Astrocyte (in vitro differentiated cells and primary cell): ENCODE results near the gene COL6A1. TPM values are rescaled to one million over a fixed set of nuclear protein-coding genes. Genes with fewer than 3 reads are reported as not detected.
A peak's percentile ranks its signal among the peaks of the same experiment; 100 is the strongest.

ENCODE experiments used
- DNase-seq: peaks from one replicate; pipeline ENCODE4 v3.0.0-alpha.2; 2010; ENCODE audit warnings: low read depth
- FAIRE-seq: peaks from 2 replicates; lab custom pipeline; 2011; peaks lifted over from hg19 to GRCh38; lab: Jason Lieb, UNC
- H2AFZ ChIP-seq: 2 replicates; pipeline ENCODE4 v1.6.0; 2012; ENCODE audit warnings: low read depth, low read length, inconsistent platforms
- H3K27ac ChIP-seq: 2 replicates; pipeline ENCODE4 v1.5.1; 2011; ENCODE audit warnings: low read depth, low read length, inconsistent platforms
- H3K27me3 ChIP-seq: 2 replicates; pipeline ENCODE4 v1.6.0; 2011; ENCODE audit warnings: low read length, inconsistent platforms; ENCODE audit not compliant: insufficient read depth
- H3K36me3 ChIP-seq: 2 replicates; pipeline ENCODE4 v1.5.1; 2011; ENCODE audit warnings: low read length, inconsistent platforms; ENCODE audit not compliant: insufficient read depth
- H3K4me1 ChIP-seq: 2 replicates; pipeline ENCODE4 v1.5.1; 2011; ENCODE audit warnings: low read length, inconsistent platforms; ENCODE audit not compliant: insufficient read depth
- H3K4me2 ChIP-seq: 2 replicates; pipeline ENCODE4 v1.6.0; 2012; ENCODE audit warnings: low read length, inconsistent platforms
- H3K4me3 ChIP-seq: 2 replicates; pipeline ENCODE4 v1.5.1; 2011; ENCODE audit warnings: low read depth, mild to moderate bottlenecking, low read length, inconsistent platforms; ENCODE audit not compliant: insufficient read depth
- H3K79me2 ChIP-seq: 2 replicates; pipeline ENCODE4 v1.6.0; 2012; ENCODE audit warnings: mild to moderate bottlenecking, low read length, inconsistent platforms; ENCODE audit not compliant: insufficient read depth
- H3K9ac ChIP-seq: 2 replicates; pipeline ENCODE4 v1.6.0; 2012; ENCODE audit warnings: mild to moderate bottlenecking, low read length, inconsistent platforms
- H3K9me3 ChIP-seq: 2 replicates; pipeline ENCODE4 v1.5.1; 2012; ENCODE audit warnings: low read depth, mild to moderate bottlenecking, low read length, inconsistent platforms; ENCODE audit not compliant: insufficient read depth
- H4K20me1 ChIP-seq: 2 replicates; pipeline ENCODE4 v1.6.0; 2012; ENCODE audit warnings: low read length, inconsistent platforms; ENCODE audit not compliant: insufficient read depth
- H3K27ac Mint-ChIP-seq: one replicate; pipeline ENCODE4 v1.8.0; 2021; ENCODE audit warnings: mild to moderate bottlenecking, mixed read lengths; ENCODE audit not compliant: unreplicated experiment
- H3K27me3 Mint-ChIP-seq: one replicate; pipeline ENCODE4 v1.8.0; 2021; ENCODE audit warnings: low read depth, mixed read lengths; ENCODE audit not compliant: unreplicated experiment
- H3K36me3 Mint-ChIP-seq: one replicate; pipeline ENCODE4 v1.8.0; 2021; ENCODE audit warnings: low read depth, mixed read lengths; ENCODE audit not compliant: unreplicated experiment
- H3K4me1 Mint-ChIP-seq: one replicate; pipeline ENCODE4 v1.8.0; 2021; ENCODE audit warnings: low read depth, mixed read lengths; ENCODE audit not compliant: unreplicated experiment
- H3K4me3 Mint-ChIP-seq: one replicate; pipeline ENCODE4 v1.8.0; 2021; ENCODE audit warnings: mild to moderate bottlenecking, moderate library complexity, mixed read lengths; ENCODE audit not compliant: unreplicated experiment
- H3K9me3 Mint-ChIP-seq: one replicate; pipeline ENCODE4 v1.8.0; 2021; ENCODE audit warnings: mild to moderate bottlenecking, mixed read lengths; ENCODE audit not compliant: unreplicated experiment
- EZH2 ChIP-seq: IDR thresholded peaks from 2 replicates; pipeline ENCODE4 v1.6.1; 2012; ENCODE audit warnings: mild to moderate bottlenecking, low read length, inconsistent platforms; ENCODE audit not compliant: insufficient read depth
- total RNA-seq: library from RNA; stranded (reverse); gene quantifications from 2 replicates; pipeline ENCODE4 v1.2.1, GENCODE V29; 2021
- TF ChIP-seq, protein P1 (sequence below): IDR thresholded peaks from 2 replicates; pipeline ENCODE4 v1.5.1; 2011; ENCODE audit warnings: low read depth, mild to moderate bottlenecking, inconsistent platforms, low read length, moderate library complexity; ENCODE audit not compliant: insufficient read depth

Gene COL6A1
- total RNA-seq, 1 donor from 2014 or later = 131 TPM

- Histone ChIP-seq H3K79me2 (peaks cover 7% of the 10 kb centered on the region), H4K20me1 (peaks cover 2% of the 10 kb centered on the region), H3K4me1 (peaks cover 61% of the 10 kb centered on the region), H3K36me3 (no peaks in the 10 kb centered on the region), H3K9me3 (no peaks in the 10 kb centered on the region), H3K4me3 (no peak overlapping the region), H3K9ac (no peak overlapping the region), H3K27me3 (no peaks in the 10 kb centered on the region), H3K4me2 (no peak overlapping the region), H3K27ac (no peak overlapping the region), H2AFZ (no peak overlapping the region)
- FAIRE-seq = no peak
- TF ChIP-seq EZH2 = no peak
- TF ChIP-seq, protein P1, sequence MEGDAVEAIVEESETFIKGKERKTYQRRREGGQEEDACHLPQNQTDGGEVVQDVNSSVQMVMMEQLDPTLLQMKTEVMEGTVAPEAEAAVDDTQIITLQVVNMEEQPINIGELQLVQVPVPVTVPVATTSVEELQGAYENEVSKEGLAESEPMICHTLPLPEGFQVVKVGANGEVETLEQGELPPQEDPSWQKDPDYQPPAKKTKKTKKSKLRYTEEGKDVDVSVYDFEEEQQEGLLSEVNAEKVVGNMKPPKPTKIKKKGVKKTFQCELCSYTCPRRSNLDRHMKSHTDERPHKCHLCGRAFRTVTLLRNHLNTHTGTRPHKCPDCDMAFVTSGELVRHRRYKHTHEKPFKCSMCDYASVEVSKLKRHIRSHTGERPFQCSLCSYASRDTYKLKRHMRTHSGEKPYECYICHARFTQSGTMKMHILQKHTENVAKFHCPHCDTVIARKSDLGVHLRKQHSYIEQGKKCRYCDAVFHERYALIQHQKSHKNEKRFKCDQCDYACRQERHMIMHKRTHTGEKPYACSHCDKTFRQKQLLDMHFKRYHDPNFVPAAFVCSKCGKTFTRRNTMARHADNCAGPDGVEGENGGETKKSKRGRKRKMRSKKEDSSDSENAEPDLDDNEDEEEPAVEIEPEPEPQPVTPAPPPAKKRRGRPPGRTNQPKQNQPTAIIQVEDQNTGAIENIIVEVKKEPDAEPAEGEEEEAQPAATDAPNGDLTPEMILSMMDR = no peak
- DNase-seq = no peak
- Mint-ChIP-seq H3K9me3 (no peaks in the 10 kb centered on the region), H3K4me1 (peaks cover 12% of the 10 kb centered on the region), H3K4me3 (no peak overlapping the region), H3K27me3 (no peaks in the 10 kb centered on the region), H3K27ac (no peak overlapping the region), H3K36me3 (no peaks in the 10 kb centered on the region)
Observed at GRCh38 chr21:45976701-45977311, 4.8 kb upstream of the COL6A1 start.

DNA sequence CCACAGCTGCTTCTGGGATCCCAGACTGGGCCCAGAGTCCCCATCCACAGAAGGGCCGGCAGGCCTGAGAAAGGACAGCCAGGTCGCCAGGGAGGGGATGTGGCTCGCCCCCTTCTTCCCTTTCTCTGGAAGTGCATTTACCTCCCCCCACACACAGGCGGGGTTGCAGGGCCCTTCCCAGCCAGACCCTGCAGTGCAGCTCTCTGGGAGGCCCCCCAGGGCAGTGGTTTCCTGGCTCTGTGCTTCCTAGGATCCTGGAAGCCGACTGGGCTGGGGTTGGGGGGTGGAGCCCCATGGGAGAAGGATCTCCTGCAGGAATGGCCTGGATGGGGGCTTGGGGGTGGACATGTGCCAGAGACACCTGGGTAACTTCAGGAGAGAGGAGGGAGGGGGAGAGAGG lies 4.2 kb upstream of the COL6A1 start:
- FAIRE-seq (no peak), DNase-seq (no peak)
- Histone ChIP-seq H2AFZ (no peak overlapping the region), H3K4me1 (peaks cover 55% of the 10 kb centered on the region), H3K27me3 (no peaks in the 10 kb centered on the region), H3K9me3 (no peaks in the 10 kb centered on the region), H3K4me3 (no peak overlapping the region), H4K20me1 (peaks cover 7% of the 10 kb centered on the region), H3K4me2 (peak overlapping the region; percentile 30), H3K27ac (no peak overlapping the region), H3K9ac (no peak overlapping the region), H3K79me2 (peaks cover 13% of the 10 kb centered on the region), H3K36me3 (no peaks in the 10 kb centered on the region)
- TF ChIP-seq, protein P1 = no peak
- TF ChIP-seq EZH2 = no peak
- Mint-ChIP-seq H3K9me3 (no peaks in the 10 kb centered on the region), H3K4me1 (peaks cover 12% of the 10 kb centered on the region), H3K4me3 (no peak overlapping the region), H3K27ac (no peak overlapping the region), H3K27me3 (no peaks in the 10 kb centered on the region), H3K36me3 (no peaks in the 10 kb centered on the region)

DNA sequence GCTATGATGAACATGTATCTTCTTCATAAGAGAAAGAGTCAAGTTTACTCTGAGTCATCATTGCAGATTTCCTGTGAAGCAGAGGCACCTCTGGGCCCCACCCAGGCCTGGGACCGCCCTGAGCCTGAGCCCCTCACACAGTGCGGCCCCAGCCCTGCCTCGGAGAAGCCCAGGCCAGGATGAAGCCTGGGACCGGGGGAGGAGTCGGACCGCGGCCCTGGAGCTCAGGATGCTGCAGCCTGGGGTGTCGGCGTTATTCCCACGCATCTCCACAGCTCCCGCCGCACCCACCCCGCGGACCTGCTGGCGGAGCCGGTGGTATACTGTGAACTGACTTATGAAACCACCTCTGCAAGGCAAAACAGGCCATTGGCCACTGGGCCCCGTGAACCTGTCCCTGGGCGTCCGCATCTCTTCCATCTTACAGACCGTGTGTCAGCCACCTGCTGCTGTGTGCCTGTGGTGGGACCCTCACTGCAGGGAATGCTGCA lies 2.4 kb upstream of the COL6A1 start:
- no peaks in the 10 kb centered on the region for H3K36me3 ChIP-seq
- no peak overlapping the region for H2AFZ ChIP-seq
- Mint-ChIP-seq H3K4me1 (peaks cover 10% of the 10 kb centered on the region), H3K4me3 (no peak overlapping the region), H3K36me3 (no peaks in the 10 kb centered on the region), H3K27ac (no peak overlapping the region), H3K27me3 (no peaks in the 10 kb centered on the region), H3K9me3 (no peaks in the 10 kb centered on the region)
- H3K9ac ChIP-seq = no peak overlapping the region
- H3K4me2 ChIP-seq = peak overlapping the region; percentile 50
- H3K4me1 ChIP-seq = peaks cover 47% of the 10 kb centered on the region
- H3K27ac ChIP-seq = no peak overlapping the region
- FAIRE-seq (no peak), DNase-seq (no peak)
- H4K20me1 ChIP-seq = peaks cover 24% of the 10 kb centered on the region
- no peaks in the 10 kb centered on the region for H3K9me3 ChIP-seq
- no peak overlapping the region for H3K4me3 ChIP-seq
- peaks cover 31% of the 10 kb centered on the region for H3K79me2 ChIP-seq
- TF ChIP-seq EZH2 = no peak
- TF ChIP-seq, protein P1 = no peak
- H3K27me3 ChIP-seq = no peaks in the 10 kb centered on the region
